Measurements from ENCODE around the gene PLEKHJ1.

Gene PLEKHJ1

DNA sequence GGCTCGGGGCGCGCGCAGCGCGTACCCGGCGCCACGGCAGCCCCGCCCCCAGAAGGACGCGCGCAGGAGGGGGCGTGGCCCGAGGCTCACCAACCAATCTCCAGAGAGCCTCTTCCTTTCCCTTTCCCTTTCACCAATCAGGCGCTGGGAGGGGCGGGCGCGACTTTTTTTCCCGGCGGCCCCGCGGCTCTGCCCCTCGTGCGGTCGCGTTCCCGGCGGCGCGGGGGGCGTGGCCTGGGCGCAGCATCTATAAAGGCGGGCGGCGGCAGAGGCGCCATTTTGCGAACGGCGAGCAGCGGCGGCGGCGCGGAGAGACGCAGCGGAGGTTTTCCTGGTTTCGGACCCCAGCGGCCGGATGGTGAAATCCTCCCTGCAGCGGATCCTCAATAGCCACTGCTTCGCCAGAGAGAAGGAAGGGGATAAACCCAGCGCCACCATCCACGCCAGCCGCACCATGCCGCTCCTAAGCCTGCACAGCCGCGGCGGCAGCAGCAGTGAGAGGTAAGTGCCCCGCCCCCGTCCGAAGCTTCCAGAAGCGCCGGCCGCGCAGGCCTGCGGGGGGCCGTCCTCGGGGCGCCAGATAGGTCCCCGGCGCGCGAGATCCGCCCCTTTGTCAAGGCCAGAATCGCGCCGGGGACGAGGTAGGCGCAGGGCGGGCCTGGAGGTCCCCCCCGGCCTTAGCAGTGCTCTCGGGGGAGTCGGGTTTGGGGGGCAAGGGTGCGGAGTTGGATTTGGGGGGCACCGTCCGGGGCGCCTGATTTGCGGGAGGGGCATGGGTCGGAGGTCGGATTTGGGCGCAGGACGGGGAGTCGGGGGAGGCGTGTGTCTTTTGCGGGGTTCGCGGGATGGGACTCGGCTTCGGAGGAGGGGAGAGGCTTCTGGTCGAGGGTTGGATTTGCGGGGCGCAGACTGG lies 33.4 kb upstream of the PLEKHJ1 start:
- peak; percentile 74 for DNase-seq

DNA sequence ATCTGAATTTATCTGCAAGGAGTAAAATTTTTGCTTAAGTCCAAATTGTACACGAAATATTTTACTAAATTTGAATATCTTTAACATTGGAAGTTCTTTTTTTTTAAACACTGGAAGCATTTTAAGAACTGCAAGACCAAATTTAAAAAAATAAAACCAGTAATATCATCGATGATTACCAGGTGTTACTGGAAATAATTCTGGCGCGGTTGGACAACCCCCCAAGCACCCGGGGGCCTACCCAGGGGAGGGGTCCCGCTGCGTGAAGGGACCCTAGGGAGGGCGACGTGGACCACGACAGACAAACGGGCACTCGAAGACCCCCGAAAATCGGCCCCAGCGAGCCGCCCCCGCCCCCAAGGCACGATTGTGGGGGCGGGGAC lies 32.7 kb upstream of the PLEKHJ1 start:
- DNase-seq = no peak

DNA sequence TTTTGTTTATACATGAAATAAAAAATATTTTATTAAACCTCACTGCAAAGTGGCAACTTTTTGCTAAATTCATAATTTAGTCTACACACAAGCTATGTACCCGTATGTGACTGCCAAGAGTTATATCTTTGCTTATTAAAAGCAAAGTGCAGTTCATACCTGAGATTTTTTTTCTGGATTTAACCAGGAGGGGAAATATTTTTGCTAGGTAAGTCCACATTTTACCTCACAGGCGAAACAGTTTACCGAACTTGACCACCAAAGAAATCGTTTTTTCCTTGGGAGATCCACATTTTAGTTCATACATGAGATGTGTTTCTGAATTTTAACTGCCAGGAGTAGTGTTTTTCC lies 32.3 kb upstream of the PLEKHJ1 start:
- DNase-seq = no peak

DNA sequence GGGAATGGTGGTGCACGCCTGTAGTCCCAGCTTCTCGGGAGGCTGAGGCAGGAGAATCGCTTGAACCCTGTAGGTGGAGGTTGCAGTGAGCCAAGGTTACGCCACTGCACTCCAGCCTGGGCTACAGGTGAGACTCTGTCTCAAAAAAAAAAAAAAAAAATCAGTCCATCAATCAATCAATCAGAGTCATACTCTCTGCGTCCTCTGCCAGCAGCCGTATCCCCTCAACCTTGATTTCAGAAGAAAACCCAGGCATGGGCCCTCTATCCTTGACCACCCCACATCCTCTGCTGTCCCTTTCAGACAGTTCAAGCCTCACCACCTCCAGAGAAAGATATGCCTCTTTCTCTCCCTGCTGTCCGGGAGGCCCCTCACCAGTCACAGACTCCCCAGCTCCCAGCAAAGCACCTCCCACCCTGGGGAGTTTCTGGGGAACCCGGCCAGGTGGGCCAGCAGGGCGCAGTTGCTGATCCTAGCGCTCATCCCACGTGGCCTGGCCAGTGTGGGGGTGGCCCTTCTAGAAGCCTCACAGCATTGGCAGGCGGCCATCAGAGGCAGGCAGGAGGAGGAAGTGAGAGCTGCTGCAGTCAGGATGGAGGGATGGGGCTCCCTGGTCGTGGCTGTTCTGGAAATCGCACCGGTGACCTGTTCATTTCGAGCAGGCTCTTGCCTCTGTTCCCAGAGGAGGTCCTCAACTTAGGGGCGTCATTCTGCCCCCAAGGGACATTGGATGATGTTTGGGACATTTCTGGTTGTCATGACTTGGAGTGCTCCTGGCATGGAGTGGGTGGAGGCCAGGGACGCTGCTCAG lies 30.3 kb upstream of the PLEKHJ1 start:
- peak; percentile 24 for DNase-seq

DNA sequence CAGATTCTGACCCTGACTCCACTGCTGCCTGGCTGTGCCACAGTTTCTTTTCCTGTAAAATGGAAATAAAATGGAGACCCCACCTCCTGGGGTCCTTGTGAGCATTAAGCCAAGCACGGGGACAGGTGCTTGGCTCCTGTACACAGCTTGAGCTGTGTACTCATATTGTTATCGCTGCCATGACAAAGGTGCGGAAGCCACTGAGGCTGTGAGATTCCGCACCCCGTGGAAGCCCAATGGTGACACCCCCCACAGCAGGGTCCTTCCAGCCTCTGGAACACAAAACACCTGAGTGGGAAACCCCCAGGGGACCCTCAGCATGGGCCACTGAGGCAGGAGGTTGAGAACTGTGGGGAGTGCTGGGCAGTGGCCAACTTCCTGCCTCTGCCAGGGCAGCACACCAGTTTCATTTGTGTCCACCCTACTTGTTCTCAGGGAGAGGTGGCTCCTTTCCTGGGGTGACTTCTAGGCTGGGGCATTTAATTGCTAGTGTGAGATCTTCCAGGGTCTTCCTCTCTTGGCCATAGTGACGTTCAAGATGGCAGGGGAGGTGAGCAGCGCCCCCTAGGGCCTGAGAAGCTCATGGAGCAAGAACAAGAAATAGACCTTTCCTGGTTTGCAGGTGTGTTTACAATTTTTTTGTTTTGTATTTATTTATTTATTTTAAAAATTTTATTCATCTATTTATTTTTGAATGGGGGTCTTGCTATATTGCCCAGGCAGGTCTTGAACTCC lies 25.5 kb upstream of the PLEKHJ1 start:
- DNase-seq = no peak

DNA sequence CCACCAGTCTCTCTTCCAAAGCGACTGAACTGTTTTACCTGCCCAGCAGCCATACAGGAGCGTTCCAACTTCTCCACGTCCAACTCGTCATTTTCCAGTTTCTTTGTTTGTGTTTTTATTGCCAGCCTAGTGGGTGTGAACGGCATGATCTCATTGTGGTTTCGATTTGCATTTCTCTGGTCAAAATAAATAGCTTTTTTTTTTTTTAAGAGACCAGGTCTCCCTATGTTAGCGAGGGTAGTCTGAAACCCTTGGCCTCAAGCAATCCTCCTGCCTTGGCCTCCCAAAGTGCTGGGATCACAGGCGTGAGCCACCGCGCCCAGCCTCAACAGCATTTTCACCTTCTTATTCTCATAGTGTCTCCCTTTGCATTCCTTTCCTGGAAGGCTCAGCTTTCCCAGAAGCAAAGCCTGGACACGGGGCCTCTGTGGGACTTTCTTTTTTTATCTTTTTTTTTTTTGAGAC lies 24.2 kb upstream of the PLEKHJ1 start:
- no peak for DNase-seq

DNA sequence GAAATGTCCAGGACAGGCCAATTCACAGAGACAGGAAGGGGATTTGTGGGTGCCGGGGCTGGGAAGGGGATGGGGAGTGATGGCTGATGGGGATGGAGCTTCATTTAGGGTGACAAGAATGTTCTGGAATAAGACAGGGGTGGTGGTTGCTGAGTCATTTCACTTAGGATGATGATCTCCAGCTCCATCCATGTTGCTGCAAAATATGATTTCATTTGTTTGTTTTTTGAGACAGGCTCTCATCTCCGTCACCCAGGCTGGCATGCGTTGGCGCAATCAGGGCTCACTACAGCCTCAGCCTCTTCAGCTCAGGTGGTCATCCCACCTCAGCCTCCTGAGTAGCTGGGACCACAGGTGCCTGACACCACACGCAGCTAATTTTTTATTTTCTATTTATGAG lies 23.2 kb upstream of the PLEKHJ1 start:
- no peak for DNase-seq

DNA sequence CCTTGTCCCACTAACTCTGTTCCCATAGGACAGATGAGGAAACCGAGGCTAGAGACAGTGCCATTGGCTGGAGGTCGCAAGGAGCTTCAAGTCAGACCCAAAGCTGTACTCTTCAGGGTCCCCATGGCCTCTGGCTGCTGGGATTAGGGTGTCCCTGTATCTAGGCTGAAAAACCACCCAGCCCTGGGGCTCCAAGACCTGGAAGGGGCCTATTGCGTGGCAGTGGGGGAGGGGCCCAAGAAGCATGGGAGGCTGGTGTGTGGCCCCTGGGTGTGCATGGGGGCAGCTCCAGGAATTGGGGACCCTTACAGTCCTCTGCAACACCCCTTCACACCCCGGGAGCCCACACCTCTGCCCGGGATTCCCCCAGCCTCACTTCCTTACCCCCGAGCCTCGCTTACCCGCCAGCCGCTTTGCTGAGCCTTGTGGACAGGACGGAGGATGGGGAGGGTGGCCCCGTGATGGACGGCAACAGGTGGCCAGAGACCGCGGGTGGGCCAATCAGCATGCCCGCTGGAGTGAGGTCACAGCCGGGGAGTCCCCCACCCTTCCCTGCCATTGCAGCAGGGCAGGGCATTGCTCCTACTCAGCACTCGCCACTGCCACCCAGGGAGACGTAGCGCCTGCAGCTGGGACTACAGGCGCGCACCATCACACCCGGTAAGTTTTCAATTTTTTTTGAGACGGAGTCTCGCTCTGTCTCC lies 20.0 kb upstream of the PLEKHJ1 start, which contains the start of gene JSRP1:
JSRP1 (minus strand) TSS at position 436 of the 704 bp plus-strand sequence. CDS start 1,103 bp downstream, outside the sequence.
- no peak for DNase-seq

DNA sequence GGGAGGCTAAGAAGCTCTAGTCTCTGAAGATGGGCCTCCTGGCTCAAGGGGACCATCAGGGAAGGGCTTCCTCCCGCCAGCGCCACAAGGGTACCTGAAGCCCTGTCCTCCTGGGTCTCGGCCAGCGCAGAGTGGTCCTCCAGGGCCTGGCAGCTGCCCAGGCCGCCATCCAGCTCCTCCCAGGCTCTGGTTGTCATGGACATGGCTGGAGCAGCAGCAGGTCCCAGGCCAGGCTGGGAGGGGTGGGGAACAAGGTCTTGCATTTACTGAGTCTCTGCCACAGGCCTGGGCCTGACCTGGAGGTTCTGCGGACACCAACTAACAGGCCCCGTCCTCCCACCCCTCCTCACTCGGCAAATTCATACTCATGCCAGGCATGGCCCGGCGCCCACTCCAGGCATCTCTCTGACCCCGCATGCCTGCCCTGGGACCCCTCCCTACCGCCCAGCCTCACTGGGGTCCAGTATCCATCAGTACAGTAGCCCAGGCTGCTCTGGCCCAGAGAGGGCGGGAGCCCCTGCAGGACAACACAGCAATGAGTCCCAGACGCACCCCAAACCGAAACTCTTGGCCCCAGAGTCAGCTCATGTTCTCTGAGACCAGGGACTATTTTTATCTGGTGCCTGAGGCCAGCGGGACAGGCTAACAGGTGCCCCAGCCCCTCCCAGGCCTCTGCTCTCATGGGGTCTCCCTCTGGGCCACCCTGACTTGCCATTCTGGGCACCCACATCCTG lies 19.1 kb upstream of the PLEKHJ1 start:
- DNase-seq = no peak

DNA sequence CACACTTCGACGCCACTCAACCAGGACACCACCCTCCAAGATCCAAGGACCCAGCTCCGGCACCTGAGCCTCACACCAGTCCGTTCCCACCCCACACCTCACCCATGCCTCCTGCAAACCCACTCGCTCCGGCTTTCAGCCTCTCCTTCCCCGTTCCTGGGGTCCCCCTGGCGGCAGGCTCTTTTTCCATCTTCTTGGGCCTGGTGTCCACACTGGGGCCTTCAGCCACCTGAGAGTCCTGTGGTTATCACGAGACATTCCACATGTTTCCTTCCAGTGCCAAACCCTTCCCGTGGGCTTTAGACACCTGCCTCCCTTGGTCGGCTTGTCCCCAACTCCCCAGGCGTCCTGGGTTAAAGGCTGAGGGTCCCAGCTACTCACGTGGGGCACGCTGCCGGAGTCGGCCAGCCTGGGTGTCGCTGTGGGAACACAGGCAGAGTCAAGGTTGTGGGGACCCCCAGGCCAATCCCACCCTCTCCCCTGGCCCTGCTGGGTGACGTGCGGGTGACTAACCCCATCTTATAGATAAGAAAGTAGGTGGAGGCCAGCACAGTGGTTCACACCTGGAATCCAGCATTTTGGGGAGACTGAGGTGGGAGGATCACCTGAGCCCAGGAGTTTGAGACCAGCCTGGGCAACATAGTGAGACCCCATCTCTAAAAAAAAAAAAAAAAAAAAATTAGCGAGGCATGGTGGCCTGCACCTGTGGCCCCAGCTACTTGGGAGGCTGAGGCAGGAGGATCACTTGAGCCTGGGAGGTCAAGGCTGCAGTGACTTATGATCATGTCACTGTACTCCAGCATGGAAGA lies 18.1 kb upstream of the PLEKHJ1 start:
- no peak for DNase-seq

DNA sequence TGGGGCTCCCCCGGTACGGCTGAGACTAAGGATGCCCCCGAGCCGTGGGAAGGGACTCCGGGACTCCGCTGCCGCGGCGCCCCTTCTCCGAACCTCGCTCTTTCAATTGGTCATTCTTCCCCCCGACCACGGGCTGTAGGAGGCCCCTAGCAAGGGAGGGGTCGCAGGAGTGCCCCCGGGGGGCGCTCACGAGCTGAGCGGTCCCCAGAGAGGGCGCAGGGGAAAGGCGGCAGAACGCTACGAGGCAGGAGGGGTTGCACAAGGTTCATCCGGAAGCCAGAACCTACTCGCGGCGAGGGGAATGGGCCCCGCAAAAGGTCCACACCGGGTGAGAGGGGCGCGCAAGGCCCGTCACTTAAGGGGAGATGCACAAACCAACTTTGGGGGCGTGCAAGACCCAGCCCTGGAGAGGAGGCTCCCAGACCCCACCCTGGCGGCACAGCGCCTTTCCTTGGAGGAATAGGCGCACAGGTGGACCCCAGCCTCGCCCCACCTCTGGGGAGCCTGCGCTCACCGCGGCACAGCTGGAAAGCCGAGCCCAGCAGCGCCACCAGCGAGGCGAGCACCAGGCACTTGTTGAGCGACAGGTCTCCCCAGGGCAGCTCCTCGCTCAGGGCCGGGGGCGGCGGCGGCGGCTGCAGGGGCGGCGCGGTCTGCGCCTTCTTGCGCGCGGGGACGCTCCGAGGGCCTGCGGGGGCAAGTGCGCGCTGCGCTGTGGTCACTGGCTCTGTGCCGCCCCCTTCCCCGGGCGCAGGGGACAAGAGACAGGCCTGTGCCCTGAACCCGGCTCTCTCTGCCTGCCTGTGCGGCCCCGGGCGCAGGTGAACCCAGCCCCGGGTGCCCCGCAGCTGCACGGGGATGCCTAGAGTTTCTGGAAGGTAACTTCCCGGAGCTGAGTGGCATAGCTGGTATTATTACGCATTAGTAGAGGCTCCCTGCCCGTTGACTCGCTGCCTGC lies 17.3 kb upstream of the PLEKHJ1 start:
- DNase-seq = no peak

DNA sequence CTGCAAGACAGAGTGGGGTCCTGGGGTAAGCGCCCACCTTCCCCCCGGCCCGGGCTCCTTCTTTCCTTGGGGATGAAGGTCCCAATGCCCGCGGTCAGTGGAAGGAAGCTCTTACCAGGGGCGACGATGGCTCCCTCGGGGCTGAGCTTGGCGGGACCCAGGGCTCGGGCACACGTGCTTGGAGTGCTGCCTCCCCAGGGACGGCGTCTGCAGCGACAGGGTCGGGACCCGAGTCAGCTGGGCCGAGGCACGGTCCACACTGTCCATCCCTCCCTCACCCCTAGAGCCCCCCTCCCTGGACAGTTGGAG lies 16.6 kb upstream of the PLEKHJ1 start:
- DNase-seq = no peak

DNA sequence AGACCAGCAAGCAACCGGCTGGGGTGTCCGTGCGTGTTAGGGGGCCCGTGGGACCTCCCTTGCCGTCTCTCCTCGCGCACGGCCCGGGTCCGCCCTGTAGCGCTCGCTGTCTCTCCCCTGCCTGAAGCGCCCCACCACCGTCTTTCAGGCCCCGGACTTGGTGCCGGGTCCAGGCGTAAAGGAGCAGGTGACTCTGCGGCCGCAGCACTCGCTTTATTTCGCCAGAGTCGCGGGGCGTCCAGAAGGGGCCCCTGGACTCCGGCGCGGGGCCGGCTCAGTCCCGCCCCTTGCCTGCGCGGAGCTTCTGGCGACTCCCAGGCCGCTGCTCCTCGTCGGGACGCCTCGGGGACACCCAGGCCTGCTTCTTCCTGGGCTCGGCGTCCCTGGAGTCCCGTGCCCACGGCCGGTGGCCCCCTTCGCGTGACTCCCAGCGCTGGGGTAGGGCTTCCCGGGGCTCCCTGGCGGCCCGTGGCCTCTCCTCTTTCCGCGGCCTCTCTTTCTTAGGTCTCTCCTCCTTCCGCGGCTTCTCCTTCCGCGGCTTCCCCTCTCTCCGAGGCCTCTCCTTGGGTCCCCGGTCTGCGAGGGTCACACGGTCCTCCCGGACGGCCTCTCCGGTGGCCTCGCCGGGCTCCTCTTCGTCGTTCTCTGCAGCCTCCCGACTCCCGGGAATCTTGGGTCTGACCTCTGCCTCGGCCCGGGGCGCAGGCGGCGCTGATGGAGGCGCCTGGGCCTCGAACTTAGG lies 16.1 kb upstream of the PLEKHJ1 start:
- no peak for DNase-seq

DNA sequence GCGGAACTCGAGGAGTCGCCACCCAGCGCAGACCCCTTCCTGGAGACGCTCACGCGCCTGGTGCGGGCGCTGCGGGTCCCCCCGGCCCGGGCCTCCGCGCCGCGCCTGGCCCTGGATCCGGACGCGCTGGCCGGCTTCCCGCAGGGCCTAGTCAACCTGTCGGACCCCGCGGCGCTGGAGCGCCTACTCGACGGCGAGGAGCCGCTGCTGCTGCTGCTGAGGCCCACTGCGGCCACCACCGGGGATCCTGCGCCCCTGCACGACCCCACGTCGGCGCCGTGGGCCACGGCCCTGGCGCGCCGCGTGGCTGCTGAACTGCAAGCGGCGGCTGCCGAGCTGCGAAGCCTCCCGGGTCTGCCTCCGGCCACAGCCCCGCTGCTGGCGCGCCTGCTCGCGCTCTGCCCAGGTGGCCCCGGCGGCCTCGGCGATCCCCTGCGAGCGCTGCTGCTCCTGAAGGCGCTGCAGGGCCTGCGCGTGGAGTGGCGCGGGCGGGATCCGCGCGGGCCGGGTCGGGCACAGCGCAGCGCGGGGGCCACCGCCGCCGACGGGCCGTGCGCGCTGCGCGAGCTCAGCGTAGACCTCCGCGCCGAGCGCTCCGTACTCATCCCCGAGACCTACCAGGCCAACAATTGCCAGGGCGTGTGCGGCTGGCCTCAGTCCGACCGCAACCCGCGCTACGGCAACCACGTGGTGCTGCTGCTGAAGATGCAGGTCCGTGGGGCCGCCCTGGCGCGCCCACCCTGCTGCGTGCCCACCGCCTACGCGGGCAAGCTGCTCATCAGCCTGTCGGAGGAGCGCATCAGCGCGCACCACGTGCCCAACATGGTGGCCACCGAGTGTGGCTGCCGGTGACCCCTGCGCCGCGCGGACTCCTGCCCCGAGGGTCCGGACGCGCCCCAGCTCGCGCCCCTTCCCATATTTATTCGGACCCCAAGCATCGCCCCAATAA lies 15.3 kb upstream of the PLEKHJ1 start:
- DNase-seq = no peak

DNA sequence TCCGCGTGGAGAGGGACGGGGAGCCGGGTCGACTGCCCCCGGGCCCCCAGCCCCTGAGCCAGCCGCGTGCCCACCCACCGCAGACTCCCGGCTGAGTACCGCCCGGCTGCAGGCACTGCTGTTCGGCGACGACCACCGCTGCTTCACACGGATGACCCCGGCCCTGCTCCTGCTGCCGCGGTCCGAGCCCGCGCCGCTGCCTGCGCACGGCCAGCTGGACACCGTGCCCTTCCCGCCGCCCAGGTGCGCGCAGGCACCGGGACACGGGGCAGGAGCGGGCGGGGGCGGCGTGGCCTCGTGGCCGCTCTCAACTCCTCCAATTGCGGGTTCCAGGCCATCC lies 14.6 kb upstream of the PLEKHJ1 start:
- no peak for DNase-seq

DNA sequence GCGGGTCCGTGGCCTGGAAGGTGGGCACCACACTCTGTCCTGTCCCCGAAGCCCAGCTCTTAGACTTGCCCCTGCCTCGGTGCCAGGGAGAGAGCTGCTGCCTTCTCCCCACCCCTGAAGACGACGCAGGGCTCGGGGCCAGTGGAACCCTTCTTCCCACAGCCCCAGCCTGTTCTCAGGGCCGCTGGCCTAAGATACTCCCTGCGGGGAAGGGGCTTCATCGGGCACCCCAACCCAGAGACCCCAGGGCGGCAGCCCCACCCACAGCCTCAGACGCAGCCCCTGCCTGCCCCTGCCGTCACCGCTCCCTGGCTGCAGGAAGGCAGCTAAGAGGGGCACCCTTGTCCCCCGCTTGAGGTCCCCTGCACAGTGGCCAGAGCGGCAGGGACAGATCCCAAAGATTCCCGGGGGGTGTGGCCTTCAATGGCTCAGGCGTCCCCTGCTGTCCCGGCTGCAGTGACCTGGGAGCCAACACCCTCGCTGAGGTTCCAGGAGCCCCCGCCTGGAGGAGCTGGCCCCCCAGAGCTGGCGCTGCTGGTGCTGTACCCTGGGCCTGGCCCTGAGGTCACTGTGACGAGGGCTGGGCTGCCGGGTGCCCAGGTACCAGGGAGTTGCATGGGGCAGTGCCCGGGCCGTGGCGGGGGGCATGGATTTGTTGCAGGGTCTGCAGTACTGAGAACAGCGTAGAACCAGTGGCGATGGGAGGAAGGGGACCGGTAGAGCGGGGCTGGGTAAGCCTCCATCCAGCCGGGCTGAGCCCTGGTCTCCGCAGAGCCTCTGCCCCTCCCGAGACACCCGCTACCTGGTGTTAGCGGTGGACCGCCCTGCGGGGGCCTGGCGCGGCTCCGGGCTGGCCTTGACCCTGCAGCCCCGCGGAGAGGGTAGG lies 14.0 kb upstream of the PLEKHJ1 start:
- DNase-seq = no peak

Measured in KG1 (cell line).